GM12872 (cell line): ENCODE results near the gene SCFD1.
A peak's percentile ranks its signal among the peaks of the same experiment; 100 is the strongest.

Experiments
- TF ChIP-seq, protein P1 (sequence below): IDR thresholded peaks from 3 replicates; pipeline ENCODE4 v1.5.1; 2011; ENCODE audit warnings: low read depth, mild to moderate bottlenecking, low read length, moderate library complexity; ENCODE audit not compliant: insufficient read depth

The SCFD1 gene

DNA sequence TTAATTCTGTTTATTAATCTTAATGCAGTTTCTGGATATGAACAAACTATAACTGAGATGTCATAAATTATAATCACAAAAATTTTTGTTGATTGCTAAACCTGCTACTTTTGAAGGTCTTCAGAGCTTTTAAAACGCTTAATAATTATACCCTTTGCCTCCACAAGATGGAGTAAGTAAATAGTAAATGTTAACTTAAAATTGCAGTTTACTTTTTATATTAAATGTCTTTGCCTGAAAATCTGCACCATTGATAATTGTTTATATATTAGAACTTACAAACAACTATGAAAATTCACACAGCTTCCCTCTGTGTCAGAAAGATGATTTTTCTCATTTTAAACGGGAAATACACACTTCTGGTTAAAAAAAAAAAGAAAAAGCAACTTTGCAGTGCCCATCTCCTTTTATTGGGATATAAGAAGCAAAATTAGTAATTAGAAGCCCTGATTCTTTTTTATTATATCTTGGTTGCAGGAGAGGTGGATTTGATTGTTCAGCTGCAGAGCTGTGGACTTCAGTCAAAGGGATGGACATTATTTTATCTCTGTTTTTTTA, 35.6 kb downstream of the SCFD1 start:
- TF ChIP-seq, protein P1, sequence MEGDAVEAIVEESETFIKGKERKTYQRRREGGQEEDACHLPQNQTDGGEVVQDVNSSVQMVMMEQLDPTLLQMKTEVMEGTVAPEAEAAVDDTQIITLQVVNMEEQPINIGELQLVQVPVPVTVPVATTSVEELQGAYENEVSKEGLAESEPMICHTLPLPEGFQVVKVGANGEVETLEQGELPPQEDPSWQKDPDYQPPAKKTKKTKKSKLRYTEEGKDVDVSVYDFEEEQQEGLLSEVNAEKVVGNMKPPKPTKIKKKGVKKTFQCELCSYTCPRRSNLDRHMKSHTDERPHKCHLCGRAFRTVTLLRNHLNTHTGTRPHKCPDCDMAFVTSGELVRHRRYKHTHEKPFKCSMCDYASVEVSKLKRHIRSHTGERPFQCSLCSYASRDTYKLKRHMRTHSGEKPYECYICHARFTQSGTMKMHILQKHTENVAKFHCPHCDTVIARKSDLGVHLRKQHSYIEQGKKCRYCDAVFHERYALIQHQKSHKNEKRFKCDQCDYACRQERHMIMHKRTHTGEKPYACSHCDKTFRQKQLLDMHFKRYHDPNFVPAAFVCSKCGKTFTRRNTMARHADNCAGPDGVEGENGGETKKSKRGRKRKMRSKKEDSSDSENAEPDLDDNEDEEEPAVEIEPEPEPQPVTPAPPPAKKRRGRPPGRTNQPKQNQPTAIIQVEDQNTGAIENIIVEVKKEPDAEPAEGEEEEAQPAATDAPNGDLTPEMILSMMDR = 0 out of 3 replicates have a peak, but pooled peaks have one; percentile 9

DNA sequence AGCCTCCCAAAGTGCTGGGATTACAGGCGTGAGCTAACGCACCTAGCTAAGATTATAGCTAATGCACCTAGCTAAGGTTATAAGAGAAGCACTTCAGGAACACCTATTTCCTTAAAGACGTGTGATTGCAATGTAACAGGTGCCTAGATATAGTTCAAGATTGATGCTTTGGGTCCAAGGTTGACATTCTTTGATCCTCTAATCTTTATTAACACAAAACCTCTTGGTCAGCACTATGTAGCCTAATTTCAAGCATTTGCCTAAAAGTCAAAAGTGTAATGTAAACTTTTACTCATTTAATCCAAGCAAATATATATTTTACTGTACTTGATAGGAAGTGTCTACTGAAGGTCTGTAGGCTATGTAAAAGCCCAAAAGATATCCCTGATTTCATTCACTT, 36.5 kb downstream of the SCFD1 start:
- TF ChIP-seq, protein P1 = no peak

DNA sequence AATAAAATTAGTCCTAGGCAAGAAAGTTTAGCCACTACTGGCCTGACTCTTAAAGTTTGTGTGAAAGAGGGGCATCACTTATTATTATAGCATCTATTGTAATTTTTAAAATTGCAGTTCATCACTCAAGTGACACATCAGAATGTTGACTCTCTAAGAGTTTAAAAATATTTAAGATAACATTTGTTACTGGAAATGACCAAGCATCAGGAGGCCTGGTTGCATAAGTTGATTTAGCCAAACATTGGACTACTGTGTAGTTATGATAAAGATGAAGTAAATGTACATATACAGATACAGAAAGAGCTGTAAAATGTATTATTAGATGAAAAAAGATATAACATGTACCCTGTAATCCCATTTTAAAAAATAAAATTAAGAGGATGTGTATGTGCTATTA, 47.5 kb downstream of the SCFD1 start:
- TF ChIP-seq, protein P1 = no peak

DNA sequence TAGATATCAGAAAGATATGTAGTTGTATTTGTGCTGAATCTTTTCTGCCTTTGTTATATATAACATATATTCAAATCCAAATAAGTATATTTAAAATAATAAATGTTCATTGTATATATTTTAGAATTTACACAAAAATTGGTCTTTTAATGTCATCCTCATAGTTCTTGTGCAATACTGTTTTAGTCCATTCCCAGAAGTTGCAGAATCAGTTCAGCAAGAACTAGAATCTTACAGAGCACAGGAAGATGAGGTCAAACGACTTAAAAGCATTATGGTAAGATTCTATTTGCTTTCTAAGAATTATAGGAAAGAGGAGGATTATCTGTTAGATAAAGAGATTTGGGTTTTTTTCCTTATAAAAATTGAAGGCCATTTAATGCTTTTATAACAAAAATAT, 51.0 kb downstream of the SCFD1 start:
- TF ChIP-seq, protein P1 = no peak

DNA sequence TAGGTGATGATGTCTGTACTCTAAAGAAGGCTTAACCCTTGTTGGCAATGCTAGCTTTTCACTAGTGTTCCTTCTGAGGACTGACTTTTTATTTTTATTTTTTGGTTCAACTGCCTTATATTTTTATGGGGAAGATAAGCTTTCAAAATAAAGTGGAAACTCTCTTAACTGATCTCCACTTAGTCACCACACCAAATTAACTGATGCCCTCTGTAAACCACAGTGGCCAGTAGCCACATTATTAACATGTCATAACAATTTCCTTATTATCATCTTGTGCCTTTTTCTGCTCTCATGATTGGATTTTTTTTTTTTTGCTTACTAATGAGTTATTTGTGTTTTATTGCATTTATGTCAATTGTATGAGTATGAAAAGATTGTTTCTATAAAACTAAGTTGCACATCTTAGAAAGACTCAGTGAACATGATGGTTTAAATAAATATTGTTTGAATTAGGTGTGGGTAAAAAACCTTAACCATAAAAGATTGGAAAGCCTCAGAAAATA, 56.9 kb downstream of the SCFD1 start:
- TF ChIP-seq, protein P1 = no peak

DNA sequence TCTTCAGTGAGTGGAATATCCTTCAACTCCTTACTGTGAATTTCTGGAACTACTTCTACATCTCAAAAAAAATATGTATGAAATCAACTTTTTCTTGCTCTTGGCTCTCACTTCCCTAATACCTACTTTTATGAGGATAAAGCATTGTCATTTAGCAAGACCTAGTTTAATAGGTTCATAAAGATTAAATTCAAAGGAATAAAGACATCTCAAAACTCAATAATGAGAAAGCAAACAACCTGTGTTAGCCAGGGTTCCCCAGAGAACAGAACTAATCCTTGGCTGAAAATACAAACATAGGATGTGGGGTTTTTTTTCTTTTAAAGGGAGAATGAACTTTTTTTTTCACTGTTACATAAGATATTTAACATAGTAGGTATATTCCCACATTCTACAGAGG, 57.9 kb downstream of the SCFD1 start:
- TF ChIP-seq, protein P1 = no peak

DNA sequence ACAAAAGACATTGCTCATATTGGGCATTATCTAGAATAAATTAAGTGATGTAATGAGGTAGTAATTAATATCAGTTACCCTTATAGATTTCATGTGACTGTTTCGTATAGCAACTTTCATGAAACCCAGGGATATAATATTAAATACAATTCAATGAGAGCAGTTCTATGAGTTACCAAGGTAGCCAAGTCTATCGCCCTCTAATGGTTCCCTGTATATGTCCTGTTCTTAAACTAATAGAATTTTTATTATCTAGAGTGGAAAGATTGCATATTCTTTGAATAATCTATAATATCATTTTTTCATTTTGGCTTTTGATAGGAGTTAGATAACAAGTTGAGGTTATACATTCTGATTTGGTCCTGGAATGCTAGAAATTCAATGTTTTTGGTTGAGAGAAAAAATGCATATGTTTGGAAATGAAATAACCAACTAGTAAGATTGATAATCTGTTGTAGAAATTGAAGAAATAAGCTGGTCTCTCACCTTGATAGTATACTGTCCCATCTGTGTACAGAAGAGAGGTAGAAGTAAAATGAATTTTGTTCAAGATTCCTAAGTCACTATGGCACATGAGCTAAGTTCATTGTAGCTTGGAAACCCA, 59.7 kb downstream of the SCFD1 start:
- TF ChIP-seq, protein P1 = no peak
